Measurements from ENCODE around the gene ERBIN.

DNA sequence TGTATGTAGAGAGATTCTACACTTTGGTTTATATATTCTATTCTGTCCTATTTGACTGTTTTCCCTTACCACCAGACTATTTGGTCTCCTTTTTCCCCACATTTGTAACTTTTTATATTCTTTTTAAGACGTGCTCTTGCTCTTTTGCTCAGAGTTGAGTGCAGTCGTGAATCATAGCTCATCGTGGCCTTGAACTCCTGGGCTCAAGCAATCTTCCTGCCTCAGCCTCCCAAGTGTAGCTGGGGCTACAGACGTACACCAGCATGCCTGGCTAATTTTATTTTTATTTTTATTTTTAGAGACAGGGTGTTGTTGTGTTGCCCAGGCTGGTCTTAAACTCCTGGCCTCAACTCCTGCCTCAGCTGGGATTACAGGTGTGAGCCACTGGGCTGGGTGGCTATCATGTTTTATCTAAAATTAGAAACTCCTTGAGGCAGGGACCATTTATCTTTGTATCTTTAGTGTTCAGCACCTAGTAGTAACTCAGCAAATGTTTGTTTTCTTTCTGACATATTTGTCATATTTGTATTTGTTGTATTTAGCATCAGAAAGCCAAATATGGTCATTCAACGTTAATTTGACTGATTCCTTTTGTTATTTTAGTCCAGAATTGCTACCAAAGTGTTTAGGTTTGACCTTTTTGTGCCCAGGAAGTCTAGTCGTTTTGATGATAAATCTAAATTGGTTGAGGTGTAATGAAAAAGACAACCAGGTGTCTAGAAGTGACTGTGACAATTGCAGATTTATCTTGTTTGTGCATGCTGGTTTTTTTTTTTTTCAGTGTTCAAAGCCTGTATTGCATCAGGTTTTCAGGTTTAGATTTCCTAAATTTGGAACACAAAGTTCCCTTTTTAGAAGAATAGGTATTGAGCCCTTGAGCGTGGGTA is 44.3 kb downstream of the ERBIN start:
- TF ChIP-seq, protein P1, sequence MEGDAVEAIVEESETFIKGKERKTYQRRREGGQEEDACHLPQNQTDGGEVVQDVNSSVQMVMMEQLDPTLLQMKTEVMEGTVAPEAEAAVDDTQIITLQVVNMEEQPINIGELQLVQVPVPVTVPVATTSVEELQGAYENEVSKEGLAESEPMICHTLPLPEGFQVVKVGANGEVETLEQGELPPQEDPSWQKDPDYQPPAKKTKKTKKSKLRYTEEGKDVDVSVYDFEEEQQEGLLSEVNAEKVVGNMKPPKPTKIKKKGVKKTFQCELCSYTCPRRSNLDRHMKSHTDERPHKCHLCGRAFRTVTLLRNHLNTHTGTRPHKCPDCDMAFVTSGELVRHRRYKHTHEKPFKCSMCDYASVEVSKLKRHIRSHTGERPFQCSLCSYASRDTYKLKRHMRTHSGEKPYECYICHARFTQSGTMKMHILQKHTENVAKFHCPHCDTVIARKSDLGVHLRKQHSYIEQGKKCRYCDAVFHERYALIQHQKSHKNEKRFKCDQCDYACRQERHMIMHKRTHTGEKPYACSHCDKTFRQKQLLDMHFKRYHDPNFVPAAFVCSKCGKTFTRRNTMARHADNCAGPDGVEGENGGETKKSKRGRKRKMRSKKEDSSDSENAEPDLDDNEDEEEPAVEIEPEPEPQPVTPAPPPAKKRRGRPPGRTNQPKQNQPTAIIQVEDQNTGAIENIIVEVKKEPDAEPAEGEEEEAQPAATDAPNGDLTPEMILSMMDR (conservative IDR thresholded peaks at IDR 0.05; ENCODE audit: low read depth, low read length) = no peak
- TF ChIP-seq EZH2 (IDR thresholded peaks at IDR 0.05; ENCODE audit: low read length, unreplicated experiment) (no peak), EZH2phosphoT487 (IDR thresholded peaks at IDR 0.05; ENCODE audit: borderline replicate concordance, low read length) (no peak)

Measured in PC-3 (cell line).